K562 (cell line): ENCODE measurements around the gene TIMM44. TPM values are rescaled to one million over a fixed set of nuclear protein-coding genes. Genes with fewer than 3 reads are reported as not detected.

ENCODE experiments used
- ATAC-seq: fragments of 200-7000 bp; cut with Tn5 transposase; 3 replicates; pipeline ENCODE4 v1.9.1; 2020; ENCODE audit warnings: moderate library complexity
- BruUV-seq: library from RNA; stranded (reverse); fragments of 400-500 nt; replicated peaks from 2 replicates; lab custom pipeline; 2021; lab: Mats Ljungman, UMichigan
- CTCF ChIA-PET: fragments of 300-600 bp; formaldehyde crosslinking; extraction: SDS; loops from one replicate; lab custom pipeline; 2021; ENCODE audit warnings: low intra/inter-chr PET ratio; lab: Yijun Ruan, JAX
- POLR2A ChIA-PET: fragments of 300-600, 350-650 bp; sonication (Branson Sonifier 250); formaldehyde crosslinking; extraction: SDS; loops from one replicate; lab custom pipeline; 2021; ENCODE audit warnings: antibody characterized with exemption, inconsistent platforms; lab: Yijun Ruan, JAX
- DNase-seq, 4 experiments: peaks; one replicate each; pipeline versions ENCODE4 v3.0.0 to v3.0.0-alpha.2; 2011 to 2018; ENCODE audit warnings: low spot score in 3 of 4, mixed read lengths in 3 of 4; ENCODE audit errors: extremely low read depth in 1 of 4
- FAIRE-seq: peaks from 2 replicates; lab custom pipeline; 2011; peaks lifted over from hg19 to GRCh38; lab: Jason Lieb, UNC
- H2AFZ ChIP-seq: 2 replicates; pipeline ENCODE4 v1.6.0; 2011; ENCODE audit warnings: low read depth, low read length, control low read depth, inconsistent platforms
- H3K27ac ChIP-seq: fragments of 200-600 bp; 3 replicates; pipeline ENCODE4 v1.8.0; 2011; ENCODE audit warnings: low read depth, mild to moderate bottlenecking, control low read depth, inconsistent platforms, low read length, moderate library complexity, mixed read lengths; ENCODE audit errors: extremely low read depth
- H3K27me3 ChIP-seq, 2 experiments: fragments of 300-600 bp in 1 of 2; 2 replicates in 1 of 2; 3 replicates in 1 of 2; pipeline versions ENCODE4 v1.6.0 to v1.8.0; 2011; ENCODE audit warnings: inconsistent platforms in 2 of 2, low read length in 2 of 2, mild to moderate bottlenecking in 1 of 2, mixed read lengths in 1 of 2, moderate library complexity in 1 of 2; ENCODE audit not compliant: control insufficient read depth in 2 of 2, insufficient read depth in 2 of 2
- H3K36me3 ChIP-seq: fragments of 300-600 bp; 3 replicates; pipeline ENCODE4 v1.8.0; 2011; ENCODE audit warnings: mild to moderate bottlenecking, low read length, inconsistent platforms; ENCODE audit not compliant: control insufficient read depth, insufficient read depth
- H3K4me1 ChIP-seq, 2 experiments: fragments of 200-600 bp in 1 of 2; replicated peaks in 1 of 2; 2 replicates in 1 of 2; 3 replicates in 1 of 2; pipeline versions ENCODE4 v1.5.1 to v1.8.0; 2011; ENCODE audit warnings: inconsistent platforms in 2 of 2, low read length in 2 of 2, mild to moderate bottlenecking in 1 of 2, mixed read lengths in 1 of 2, moderate library complexity in 1 of 2; ENCODE audit not compliant: control insufficient read depth in 2 of 2, insufficient read depth in 2 of 2
- H3K4me2 ChIP-seq: 2 replicates; pipeline ENCODE4 v1.6.1; 2011; ENCODE audit warnings: low read length, control low read depth, inconsistent platforms, mixed read lengths; ENCODE audit not compliant: insufficient read depth
- H3K4me3 ChIP-seq: fragments of 200-600 bp; sonication (generic), shearing (Covaris generic); 2 replicates; pipeline ENCODE4 v1.5.1; 2016; ENCODE audit warnings: control low read depth, inconsistent platforms
- H3K79me2 ChIP-seq: fragments of 200-600 bp; 3 replicates; pipeline ENCODE4 v1.8.0; 2011; ENCODE audit warnings: low read length, inconsistent platforms; ENCODE audit not compliant: control insufficient read depth, insufficient read depth
- H3K9ac ChIP-seq, 2 experiments: 2 replicates each; pipeline versions ENCODE4 v1.6.0 to v1.6.1; 2011; ENCODE audit warnings: low read depth in 2 of 2, low read length in 2 of 2, control low read depth in 1 of 2, inconsistent platforms in 1 of 2, mild to moderate bottlenecking in 1 of 2, mixed read lengths in 1 of 2; ENCODE audit not compliant: insufficient read depth in 1 of 2
- H3K9me1 ChIP-seq: one replicate; pipeline ENCODE4 v1.6.0; 2011; ENCODE audit warnings: inconsistent platforms, mild to moderate bottlenecking, low read length, moderate library complexity; ENCODE audit not compliant: control insufficient read depth, insufficient read depth
- H3K9me3 ChIP-seq: replicated peaks from 2 replicates; pipeline ENCODE4 v1.5.1; 2011; ENCODE audit warnings: low read depth, low read length, inconsistent platforms; ENCODE audit not compliant: control insufficient read depth, insufficient read depth
- H4K20me1 ChIP-seq: replicated peaks from 2 replicates; pipeline ENCODE4 v1.6.1; 2011; ENCODE audit warnings: low read length, inconsistent platforms, mixed read lengths; ENCODE audit not compliant: control insufficient read depth, insufficient read depth
- FOXP1 ChIP-seq: sonication (generic); formaldehyde crosslinking; IDR thresholded peaks from 2 replicates; pipeline ENCODE4 v1.8.0; 2022; ENCODE audit warnings: mild to moderate bottlenecking, missing genetic modification reagents
- POLR2B ChIP-seq: fragments of 450-650 bp; IDR thresholded peaks from 2 replicates; pipeline ENCODE4 v1.6.1; 2018; ENCODE audit warnings: low read depth; ENCODE audit not compliant: partially characterized antibody
- WGBS: fragments of 100-300 bp; shearing (Covaris generic); methylation state at CpG from one replicate; pipeline ENCODE4 v1.1.6; 2016; ENCODE audit warnings: low coverage, mixed read lengths; ENCODE audit not compliant: insufficient coverage; ENCODE audit errors: missing lambda C conversion rate; 5-methylcytosine and 5-hydroxymethylcytosine counted together
- in situ Hi-C: fragments of 300-500 bp; cut with MboI; formaldehyde crosslinking; loops from 4 replicates; pipeline ENCODE4 v1.15.0; 2018; ENCODE audit warnings: inconsistent platforms, mixed read lengths
- intact Hi-C: fragments of 100-400 bp; cut with micrococcal nuclease; formaldehyde crosslinking; loops from 2 replicates; pipeline ENCODE4 v1.14.2; 2022
- polyA plus RNA-seq, 8 experiments: library from polyadenylated mRNA; depleted of rRNA in 4 of 8; stranded (reverse) in 5 of 8; unstranded in 3 of 8; fragments of >200 nt; fragmentation: Nextera tagmentation in 2 of 8; fragmentation: Illumina TruSeq in 1 of 8; extraction: Ambion mirVana in 2 of 8; extraction: Trizol in 1 of 8; gene quantifications; 2 replicates each; pipeline versions ENCODE4 v1.2.1 to v1.2.3, GENCODE V29; 2011 to 2014; ENCODE audit warnings: inconsistent platforms in 1 of 8, missing spikeins in 1 of 8
- total RNA-seq, 7 experiments: library from RNA; depleted of rRNA in 6 of 7; stranded (reverse); fragments of >200 nt in 6 of 7; fragmentation: Illumina TruSeq in 2 of 7; extraction: Trizol in 2 of 7; gene quantifications; 2 replicates each; pipeline versions ENCODE4 v1.2.1 to v1.2.3, GENCODE V29; 2011 to 2021; ENCODE audit warnings: low replicate concordance in 1 of 7
- TF ChIP-seq, protein P1 (sequence below): sonication (generic); formaldehyde crosslinking; IDR thresholded peaks from 2 replicates; pipeline ENCODE4 v1.4.0; 2020; ENCODE audit warnings: mild to moderate bottlenecking, missing genetic modification reagents

Gene TIMM44
- total and polyA plus RNA-seq, 9 of the 15 experiments (the other 6 are each of a cell fraction or from before 2014, with no cell fraction given): 10.3 to 231 (median 89.3) TPM

DNA sequence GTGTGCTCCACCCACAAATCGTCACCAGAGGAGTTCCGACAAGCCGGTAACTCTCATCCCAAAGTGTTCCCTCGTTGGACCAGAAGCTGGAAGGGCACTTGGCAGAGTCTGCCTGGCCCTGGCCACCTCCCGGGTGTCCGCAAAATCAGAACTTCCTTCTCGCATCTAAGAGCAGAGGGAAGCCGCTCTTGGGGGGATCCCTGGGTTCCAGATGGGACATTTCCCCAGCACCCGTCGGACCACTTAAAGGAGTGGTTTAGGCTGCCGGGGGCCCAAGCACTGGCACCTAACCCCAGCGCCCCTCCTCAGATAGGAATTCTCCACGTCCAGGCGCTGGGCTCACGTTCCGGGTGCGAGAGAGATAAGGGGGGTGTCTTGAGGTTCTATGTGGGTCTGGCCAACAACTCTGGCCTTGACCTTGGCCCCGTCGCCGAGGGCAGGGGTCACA, 40.6 kb downstream of the TIMM44 start (continued):
- TF ChIP-seq FOXP1 (CRISPR knock-in tag): no peak
- TF ChIP-seq, all 486 proteins: peak for 15

DNA sequence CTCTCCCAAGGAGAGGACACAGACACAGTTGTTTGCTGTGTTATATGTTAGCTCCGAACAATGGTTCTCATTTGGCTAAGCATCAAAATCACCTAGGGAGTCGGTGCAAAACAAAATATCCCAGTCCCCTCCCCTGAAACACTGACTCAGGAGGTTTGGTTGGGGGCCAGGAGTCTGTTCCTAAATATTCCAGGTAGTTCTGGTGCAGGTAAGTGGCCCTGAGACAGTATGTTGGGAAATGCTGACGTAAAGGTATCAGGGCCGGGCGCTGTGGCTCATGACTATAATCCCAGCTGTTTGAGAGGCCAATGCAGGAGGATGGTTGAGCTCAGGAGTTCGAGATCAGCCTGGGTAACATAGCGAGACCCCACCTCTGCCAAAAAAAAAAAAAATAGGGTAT, 42.1 kb downstream of the TIMM44 start:
- intact Hi-C loops: no loop called here
- in situ Hi-C loops: no loop called here

More for the DNA sequence above, 42.1 kb downstream of the TIMM44 start:
- Histone ChIP-seq H3K27me3 (no peaks in the 10 kb centered on the region), H3K79me2 (peaks cover 37% of the 10 kb centered on the region), H3K4me1 (peaks cover 13 to 50% of the 10 kb centered on the region in 2 experiments; a peak in 4 of 5 replicates), H3K9ac (no peak overlapping the region), H3K9me3 (no peaks in the 10 kb centered on the region), H3K9me1 (peaks cover 7% of the 10 kb centered on the region), H3K27ac (no peak overlapping the region), H3K4me2 (no peak overlapping the region), H2AFZ (no peak overlapping the region), H3K36me3 (peaks cover 35% of the 10 kb centered on the region; the same call in 2 of the 3 replicates), H4K20me1 (no peaks in the 10 kb centered on the region), H3K4me3 (no peak overlapping the region)
- ATAC-seq (no peak), FAIRE-seq (no peak), DNase-seq (no peak)
- ChIA-PET CTCF (interaction anchor here (1.2 kb wide), 1 partner anchor 48 kb away, joined by 3 read pairs; no protein-coding TSS in a partner anchor), POLR2A (interaction anchor here (0.5 to 5.3 kb wide), 8 partner anchors 11 to 890 kb away, joined by 3 to 72 read pairs (median 5); partner anchors contain the start of genes LRRC8E and SNAPC2)
- TF ChIP-seq POLR2B: peak; percentile 21
- TF ChIP-seq, protein P1, sequence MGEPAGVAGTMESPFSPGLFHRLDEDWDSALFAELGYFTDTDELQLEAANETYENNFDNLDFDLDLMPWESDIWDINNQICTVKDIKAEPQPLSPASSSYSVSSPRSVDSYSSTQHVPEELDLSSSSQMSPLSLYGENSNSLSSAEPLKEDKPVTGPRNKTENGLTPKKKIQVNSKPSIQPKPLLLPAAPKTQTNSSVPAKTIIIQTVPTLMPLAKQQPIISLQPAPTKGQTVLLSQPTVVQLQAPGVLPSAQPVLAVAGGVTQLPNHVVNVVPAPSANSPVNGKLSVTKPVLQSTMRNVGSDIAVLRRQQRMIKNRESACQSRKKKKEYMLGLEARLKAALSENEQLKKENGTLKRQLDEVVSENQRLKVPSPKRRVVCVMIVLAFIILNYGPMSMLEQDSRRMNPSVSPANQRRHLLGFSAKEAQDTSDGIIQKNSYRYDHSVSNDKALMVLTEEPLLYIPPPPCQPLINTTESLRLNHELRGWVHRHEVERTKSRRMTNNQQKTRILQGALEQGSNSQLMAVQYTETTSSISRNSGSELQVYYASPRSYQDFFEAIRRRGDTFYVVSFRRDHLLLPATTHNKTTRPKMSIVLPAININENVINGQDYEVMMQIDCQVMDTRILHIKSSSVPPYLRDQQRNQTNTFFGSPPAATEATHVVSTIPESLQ (CRISPR knock-in tag): no peak
- no TSS peak for BruUV-seq
- 87% methylated on average over 7 of the region's 7 CpGs for WGBS
